CD4-positive, alpha-beta T cell treated with Interleukin-17A for 1 hour (primary cell): ENCODE data around the gene KLHL29.

ENCODE experiments used
- DNase-seq: peaks from one replicate; pipeline ENCODE4 v3.0.0-alpha.2; 2020

The KLHL29 gene

DNA sequence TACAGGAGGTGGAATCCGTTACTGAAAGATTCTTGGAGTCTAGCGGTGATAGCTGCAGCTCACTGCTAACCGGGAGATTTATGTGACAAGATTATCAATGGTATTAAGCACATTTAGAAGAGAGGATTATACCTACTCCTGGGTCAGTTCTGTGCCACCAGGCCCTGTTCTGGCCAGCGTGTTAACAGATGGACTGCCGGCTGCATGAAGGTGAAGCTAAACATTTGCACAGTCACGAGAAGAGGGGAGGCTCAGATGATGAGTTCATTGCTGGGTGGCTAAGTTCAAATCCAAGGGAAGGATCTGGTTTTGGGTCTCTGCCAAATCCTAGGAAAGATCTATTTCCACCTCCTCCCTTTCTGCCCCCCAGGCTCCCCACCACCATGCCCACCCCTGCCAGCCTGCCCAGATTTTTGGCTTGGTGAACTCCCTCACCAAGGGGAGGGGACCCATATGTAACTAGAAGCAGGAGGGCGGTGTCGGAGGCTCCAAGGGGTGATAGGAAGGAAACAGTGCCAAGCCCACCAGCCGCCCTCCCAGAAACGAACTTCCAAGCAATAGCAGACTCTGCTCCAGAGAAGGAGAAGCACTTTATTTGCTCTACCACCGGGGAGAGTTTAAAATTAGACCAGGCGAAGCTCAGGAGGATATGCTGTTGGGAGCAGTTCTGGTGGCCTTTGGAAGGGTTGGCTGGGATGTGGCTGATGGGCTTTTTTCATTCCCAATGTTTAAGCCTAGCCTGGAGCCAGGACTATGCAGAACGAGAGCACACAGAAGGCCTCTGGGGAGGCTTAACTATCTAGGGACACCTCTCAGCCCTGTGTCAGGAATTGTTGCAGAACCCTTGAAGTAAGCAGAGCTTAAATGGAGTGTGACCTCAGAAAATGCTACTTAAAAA is 200.5 kb downstream of the KLHL29 start:
- no peak for DNase-seq

DNA sequence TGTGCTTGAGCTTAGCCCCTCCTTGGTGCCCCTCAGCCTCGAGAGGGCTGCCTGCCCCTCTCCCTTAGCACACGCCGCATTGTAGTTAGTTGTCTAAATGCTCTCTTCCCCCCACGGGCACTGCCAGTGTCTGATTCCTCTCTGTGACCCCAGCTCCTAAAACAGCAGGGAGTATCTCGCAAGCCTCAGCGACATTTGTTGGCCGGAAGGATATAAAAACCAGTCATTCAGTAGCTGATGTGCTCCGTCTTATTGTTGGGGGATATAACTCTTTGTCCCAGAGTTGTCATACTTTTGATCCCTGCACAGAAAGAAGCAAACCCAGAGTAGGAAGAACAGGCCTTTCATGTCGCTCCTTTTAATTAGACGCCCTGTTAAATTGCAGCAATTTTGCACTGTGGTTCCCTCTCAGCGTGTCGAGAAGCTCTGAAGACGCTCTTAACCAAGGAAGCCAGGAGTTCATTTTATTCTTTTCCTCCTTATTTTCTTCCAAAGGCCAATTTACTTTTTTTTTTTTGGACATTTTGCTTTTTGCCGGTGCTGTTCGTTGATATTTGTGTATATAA is 201.8 kb downstream of the KLHL29 start:
- no peak for DNase-seq

DNA sequence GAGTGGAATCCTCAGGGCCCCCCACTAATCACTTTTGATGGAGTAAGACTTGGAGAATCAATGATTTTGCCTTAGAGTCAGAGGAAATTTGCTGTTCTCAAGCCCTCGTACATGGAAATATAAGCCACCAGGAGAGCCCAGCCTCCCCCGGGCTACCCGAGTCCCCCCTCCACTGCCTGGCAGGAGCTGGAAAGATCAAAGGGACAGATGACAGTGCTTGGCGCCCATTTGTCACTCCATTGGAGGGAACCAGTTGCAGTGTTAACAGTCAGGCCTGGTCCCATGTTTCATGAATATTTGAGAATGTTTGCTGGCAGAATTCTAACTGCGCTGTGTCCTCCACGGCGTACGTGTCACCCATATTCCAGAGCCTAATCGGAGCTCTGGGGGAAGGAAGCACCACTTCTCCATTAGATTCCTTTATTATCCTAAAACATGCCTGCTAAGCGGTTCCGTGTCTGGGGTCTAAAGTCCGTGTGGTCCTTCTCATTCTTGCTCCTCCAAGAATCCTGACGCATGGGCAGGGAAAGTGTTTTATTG is 202.4 kb downstream of the KLHL29 start:
- no peak for DNase-seq

DNA sequence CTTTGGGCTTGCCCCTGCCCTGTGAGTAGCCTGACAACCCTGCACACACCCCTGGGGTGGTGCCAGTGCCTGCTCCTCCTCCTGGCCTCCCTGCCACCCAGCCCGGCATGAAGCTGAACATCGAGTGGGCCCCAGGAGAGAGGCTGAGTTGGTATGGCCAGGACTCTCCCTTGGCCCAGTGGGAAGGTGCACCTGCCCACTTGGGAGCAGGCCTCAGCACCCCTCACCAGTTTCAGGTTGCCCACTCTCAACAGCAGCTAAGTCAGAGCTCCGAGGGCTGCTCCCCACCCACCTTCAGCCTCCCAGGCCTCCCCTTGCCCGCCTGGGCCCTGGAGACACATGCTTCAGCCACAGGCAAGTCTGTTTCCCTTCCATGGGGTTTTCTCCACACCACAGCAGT is 203.1 kb downstream of the KLHL29 start:
- DNase-seq = no peak

DNA sequence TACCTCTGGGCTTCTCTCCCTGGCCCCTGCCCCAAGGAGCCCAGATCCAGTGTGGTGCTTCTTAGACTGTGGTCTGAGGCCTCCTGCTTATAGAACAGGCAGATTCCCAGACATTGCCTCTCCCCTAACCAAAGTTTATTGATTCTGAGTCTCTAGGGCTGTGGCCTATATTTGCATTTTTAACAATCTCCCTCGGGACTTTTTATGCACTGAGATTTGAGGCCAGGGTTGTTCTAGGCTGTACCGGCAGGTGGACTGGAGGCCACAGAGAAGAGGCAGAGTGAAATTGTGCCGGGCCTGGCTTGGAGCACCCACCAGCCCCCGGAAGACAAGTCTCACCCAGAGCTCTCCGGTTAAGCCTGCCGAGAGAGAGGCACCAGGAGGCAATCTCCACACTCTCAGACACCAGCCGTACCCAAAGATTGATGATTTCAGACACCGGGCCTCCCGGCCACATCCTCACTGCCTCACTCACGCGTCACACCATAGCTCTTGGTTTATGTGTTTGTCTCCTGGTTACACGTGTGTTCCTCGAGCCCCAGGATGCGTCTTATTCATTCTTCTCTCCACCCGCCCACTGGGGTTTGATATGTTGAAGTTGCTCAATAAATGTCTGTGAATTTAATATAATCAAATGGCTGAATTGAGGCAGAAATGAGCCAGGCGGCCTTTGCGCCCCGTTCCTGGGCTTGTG is 203.7 kb downstream of the KLHL29 start:
- no peak for DNase-seq

DNA sequence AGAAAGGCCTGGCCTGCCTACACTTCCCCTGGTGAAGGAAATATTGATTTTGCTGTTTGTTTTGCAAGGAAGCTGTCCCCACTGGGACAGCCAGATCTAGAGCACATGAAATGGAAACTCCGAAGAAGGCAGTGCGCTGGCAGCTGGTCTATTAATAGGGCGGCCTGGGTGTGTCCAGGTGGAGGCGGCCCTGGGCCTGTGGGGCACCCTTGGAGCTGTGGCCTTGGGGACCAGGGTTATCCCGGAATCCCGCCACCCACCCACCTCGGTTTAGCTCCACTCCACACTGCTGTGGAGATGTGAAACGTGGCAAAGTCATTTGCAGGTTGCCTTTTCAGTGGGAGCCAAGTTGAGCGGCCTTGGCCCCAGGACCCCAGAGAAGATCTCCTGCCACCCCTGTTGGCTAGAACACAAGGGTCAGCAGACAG is 204.3 kb downstream of the KLHL29 start:
- DNase-seq = no peak

DNA sequence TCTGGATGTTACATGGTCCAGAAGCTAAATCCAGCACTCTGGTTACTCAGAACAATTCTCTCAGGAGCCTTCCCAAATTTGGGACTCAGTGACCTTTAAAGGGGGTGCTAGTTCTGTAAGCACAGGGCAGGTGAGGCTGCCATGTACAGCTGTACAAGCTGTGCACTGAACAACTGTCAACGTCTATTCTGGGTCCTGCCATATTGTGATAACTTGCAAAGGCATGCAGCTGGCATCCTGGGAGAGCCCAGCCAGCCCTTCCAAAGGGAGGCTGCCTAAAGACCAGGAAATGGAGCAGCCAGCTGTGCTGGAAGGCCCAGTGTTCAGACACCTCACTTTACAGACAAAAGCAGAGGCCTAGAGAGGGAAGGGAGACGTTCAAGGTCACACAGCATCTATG is 204.8 kb downstream of the KLHL29 start:
- no peak for DNase-seq

DNA sequence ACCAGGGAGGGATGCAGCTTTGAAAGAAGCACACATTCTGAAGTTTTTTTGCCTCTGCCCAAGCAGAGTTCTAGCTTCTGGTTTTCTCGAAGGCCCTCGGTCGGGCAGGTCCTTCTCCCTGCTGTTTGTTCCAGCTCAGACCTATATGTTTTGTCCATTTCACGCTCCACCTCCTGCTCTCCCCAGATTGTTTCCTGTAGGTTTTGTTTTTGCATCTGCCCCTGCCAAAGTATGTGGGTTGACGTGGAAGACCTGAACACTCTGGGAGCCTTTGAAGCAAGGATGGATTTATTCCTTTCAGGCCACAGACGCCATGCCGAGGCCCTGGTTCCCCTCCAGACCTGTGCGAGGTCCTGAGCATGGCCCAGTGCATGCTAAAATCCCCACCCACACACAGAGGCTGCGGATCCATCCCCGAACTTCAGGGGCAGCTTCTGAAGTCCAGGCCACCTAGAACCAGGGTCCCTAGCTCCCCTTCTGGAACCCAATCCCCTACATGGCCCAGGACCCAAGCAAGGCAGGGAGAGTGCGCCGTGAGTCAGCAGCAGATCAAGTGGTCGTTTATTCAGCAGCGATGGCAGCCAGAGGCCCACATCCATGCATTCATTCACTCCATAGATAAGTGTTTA is 205.4 kb downstream of the KLHL29 start:
- no peak for DNase-seq

DNA sequence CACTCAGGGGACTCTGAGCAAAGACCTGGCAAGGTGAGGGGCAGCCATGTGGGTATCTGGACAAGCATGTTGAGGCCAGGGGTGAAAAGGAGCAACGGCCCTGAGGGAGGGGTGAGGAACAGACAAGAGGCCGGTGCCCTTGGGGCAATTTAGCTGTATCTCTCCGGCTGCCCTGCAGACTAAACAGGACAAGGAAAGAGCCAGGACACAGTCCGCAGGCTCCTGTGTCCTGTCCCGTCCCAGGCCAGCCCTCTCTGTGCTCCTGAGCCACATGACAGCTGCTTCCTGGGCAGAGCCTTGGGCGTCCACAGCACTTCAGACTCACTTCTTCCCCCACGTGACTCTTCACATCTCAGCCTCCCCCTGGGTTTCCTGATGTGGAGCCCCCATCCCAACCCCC is 206.1 kb downstream of the KLHL29 start:
- DNase-seq = no peak

DNA sequence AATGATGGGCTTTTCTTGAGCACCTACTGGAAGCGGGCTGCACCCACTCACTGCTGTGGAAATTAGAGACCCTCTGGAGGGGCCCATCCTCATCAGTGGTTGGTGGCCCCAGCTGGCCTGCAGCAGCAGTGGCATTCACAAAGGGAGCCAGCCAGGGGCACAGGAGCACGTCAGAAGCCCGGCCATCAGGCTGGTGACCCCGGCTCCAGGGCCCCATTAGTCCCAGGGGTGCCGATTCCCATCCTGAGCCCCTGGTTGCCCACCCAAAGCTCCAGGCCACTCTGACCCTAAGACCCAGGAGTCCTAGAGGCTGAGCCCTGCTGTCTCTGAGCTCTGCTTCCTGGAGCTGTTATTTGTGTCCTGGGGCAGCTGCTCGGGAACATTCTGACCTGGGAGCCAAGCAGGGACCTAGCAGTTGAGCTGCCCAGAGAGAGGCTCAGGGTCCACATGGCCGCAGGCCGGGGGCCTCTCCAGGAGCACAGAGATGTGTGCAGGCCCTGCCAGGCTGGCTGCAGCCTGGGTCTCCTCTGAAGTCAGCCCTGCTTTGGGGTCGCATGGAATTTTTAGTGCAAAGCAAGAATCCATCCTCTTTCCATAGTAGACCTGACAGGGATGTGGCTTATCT is 207.2 kb downstream of the KLHL29 start:
- no peak for DNase-seq

DNA sequence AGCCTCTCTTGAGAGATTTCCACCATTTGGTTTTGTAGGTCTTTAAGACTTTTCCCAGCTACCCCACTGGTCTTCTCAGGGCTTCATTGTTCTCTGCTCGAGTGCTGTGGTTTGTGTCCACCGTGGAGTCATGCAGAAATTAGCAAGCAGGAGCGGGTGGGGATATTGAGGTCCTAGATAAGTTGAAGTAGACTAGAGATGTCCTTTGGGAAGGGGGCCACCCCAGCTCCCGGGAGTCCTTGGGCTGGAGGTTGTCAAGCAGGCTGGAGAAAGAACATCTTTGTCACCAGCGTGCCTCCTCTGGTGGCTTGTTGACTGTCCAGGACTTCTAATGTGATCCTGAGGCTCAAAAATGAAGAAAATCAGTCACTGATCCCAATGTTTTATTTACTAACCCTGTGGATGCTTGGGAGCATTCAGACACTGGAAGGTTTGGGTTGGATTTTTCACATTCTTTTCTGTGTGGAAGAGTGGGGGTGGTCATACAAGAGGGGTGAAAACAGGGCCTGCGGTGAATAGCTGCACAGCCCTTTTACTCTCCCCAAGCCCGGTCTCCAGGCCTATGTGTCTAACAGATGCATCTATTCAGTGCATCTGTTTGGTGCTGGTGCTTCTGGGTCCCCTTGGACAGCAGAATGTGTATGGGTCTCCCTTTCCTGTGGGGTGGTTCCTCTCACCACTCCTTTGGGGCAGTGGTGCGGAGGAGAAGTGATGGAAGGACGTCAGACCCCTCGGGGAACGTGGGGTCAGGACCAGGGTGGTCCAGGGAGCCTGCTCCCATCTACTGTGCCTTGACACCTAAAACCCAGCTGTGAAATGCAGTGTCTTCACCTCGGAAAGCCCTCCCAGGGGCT is 208.1 kb downstream of the KLHL29 start:
- no peak for DNase-seq

DNA sequence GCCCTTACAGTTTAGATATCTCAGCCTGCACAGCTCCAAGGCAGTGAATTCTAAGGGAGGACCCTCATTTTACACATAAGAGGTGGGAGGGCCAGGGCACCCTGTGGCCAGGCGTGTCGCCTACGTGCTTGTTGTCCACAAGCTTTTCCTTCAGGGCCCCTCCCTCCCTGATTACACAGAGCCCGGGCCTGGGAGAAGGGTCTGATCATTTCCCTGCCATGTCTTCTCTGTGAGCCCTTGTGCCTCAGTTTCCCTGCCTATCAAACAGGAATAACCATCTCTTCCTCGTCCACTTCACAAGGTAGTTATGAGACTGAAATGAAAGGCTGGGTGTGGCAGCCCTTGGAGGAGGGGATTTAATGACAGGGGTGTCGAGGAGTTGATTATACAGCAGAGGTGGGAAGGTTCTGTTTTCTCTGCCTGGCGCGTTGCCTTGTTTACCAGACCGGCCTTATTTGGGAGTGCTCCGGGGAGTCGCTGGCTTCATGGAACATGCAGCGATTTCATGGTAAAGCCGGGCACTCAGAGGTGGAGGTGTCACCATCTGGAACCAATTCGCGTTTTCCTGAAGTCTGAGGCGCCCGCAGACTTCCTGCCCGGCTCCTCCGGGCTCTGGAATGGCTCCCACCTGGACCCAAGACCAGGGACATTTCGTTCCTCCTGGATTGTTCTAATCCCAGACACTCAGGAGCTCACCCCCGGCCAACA is 208.9 kb downstream of the KLHL29 start:
- no peak for DNase-seq

DNA sequence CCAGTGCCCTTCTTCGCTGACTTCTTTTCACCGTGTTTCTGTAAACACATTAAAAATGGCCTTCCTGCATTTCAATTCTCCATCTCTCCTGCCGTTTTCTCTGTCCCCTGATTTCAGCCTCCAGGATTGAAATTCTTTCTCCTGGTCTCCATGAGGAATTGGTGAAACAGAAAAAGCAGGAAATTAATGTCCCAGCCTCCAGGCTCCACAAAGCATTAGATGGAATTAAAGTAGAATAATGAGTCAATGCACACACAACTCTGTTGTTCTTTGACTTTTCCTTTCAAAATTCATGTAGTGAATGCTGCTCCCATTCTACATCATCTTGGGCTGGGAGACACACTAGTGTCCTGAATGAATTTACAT is 209.5 kb downstream of the KLHL29 start:
- no peak for DNase-seq

DNA sequence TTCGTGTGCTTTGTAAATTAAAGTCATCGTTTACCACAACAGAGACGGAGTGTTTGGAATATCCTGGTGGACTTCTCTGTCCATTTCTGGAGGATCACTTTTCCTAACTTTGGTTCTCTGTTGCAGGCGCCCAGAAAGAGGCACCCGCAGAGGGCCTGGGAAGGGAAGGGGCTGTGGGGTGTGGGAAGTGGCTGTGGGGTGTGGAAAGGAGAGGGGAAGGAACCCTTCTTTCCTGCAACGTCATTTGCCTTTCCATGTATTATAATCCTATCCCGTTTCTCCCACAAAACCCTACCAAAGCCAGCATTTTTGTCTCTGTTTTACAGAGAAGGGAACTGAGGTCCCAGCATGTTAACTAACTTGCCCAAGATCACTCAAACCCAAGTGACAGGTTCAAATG is 210.0 kb downstream of the KLHL29 start:
- no peak for DNase-seq

DNA sequence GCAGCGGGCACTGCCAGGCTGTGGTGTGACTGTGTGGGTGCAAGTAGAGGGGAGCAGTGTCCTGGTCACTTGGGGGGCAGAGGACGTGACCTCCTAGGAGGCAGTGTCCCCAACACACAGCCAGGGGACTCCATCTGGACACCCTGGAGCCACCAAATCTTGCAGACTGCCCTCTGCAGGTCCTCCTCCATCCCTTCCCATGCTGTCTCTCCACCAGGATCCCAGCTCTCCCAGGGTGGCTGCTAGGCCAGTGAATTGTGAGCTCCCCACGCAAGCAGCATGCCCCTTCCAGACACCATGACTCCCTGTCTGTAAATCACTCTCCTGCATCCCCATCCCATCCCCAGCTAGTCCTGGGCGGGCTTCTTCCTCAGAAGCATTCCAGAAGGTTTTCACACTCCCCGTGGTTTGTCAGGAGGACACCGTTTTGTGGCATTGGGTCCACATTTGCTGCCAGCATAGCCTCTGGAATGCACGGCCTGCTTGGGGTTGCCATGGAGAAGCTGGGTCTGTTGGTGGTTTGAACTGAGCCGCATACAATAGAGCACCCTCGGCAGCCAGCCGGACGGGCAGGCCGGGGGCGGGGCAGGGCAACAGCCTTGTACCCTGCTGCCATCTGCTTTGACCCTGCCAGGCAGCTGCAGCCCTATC is 210.7 kb downstream of the KLHL29 start:
- no peak for DNase-seq

DNA sequence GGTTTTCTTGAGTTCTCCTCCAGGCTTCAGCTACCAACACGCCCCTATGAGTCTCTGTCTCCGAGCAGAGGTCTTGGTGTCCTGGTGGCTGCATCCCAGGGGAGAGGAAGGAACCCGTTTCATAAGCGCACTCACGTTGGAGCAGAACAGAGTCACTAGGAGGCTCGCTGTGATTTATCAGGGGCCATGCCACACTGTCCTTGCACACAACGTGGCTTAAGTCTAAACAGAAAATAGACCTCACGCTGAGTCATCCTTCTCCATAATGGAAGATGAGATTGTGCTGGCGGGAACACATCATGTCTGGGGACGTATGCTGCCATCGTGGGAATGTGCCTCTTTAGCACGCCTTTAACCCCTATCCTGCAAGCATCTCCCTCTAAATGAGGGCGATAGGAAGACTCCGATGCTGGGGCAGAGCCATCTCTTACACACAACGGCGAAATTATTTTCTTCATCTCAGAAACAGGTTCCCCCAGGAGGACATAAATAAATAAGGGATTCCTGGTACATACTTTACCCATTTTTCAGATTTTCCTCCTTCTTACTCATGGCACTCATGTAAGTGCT is 211.4 kb downstream of the KLHL29 start:
- DNase-seq = no peak

DNA sequence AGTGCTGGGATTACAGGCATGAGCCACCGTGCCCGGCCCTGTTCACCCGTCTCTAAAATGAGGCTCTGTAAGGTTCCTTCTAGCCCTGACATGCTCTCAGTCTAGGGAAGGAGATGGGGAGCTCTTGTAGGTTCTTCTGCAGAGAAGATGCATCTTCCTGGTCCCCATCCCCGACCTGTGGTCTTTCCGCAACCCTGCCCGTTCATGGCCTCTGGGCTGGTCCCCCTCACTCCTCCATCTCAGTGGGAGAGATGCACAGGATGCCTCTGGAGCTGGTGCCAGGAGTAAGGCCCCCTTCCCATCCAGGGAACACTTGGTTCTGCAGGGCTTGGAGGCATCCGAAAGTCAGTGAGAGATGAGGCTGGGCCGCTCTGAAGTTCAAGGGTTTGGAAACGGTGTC is 212.7 kb downstream of the KLHL29 start:
- DNase-seq = no peak

DNA sequence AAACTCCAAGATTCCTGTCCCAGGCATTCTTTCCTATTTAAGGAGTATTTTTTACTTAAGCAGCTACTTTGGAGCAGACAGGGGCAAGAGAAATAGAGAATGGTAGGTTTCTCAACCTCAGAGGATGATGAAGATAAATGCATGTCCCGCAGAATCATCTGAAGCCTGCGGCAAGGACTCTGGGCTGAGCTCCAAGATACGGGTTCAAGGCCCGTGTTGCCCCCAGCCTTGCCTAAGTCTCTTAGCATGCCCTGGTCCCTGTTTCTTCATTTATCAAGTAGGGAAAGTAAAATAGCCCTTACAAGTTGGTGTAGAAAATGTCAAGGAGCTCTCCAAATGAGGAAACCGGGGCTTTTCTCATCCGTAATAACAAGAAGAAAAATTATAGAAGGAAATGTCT is 214.0 kb downstream of the KLHL29 start:
- DNase-seq = no peak

DNA sequence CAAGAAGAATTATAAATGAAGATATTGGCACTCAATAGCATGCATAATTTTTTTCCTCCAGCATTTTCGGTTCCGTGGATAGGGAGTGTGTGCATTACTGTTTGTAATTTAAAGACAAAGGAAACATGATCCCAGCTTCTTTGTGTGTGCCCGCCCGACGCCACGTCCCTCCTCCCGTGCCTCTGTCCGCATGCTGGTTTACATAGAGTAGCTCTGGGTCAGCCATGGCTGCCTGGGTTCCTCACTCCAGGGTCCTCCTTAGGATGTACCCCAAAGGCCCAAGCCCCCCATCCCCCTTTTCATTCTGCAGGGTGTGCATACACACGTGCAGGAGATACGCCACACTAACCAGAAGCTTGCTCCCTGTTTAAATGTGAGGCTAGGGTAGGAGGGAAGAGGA is 214.7 kb downstream of the KLHL29 start:
- DNase-seq = no peak

DNA sequence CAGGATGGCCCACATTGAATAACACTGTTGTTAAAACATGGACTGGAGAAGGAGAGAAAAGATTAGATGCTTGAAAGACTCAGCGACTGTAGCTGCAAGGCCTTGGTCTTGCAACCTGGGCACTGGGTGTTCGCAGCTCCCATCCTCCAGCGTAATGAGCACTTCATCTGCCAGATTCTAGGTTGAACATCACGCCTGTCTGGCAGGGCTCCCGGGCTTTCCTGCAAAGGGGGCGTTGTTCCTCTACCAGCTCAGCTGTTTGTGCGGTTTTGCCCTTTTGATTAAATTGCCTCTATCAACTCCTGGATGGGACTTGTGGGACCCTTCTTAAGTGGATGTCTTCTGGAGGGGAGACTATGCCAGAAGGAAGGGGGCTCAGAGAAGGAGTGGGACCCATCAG is 215.4 kb downstream of the KLHL29 start:
- no peak for DNase-seq
